Neural cell (in vitro differentiated cells): Measurements from ENCODE around the gene CACNA1H.

ENCODE experiments used
- EP300 ChIP-seq: fragments of 450-650 bp; conservative IDR thresholded peaks from 2 replicates; pipeline ENCODE4 v1.6.1; 2014; ENCODE audit warnings: antibody characterized with exemption, mild to moderate bottlenecking, moderate library complexity; ENCODE audit not compliant: poor library complexity, severe bottlenecking
- EZH2 ChIP-seq: fragments of 200-600, 300-800 bp; shearing (Covaris generic), sonication (generic); IDR thresholded peaks from 2 replicates; pipeline ENCODE4 v1.6.1; 2014; ENCODE audit warnings: antibody characterized with exemption, low read length, borderline replicate concordance, mild to moderate bottlenecking; ENCODE audit not compliant: insufficient read depth, poor library complexity, severe bottlenecking
- MXI1 ChIP-seq: fragments of 450-650 bp; conservative IDR thresholded peaks from 2 replicates; pipeline ENCODE4 v1.6.1; 2014; ENCODE audit warnings: antibody characterized with exemption, mild to moderate bottlenecking; ENCODE audit not compliant: poor library complexity, severe bottlenecking
- POLR2AphosphoS5 ChIP-seq: IDR thresholded peaks from 2 replicates; pipeline ENCODE4 v1.6.1; 2012
- RAD21 ChIP-seq: fragments of 450-650 bp; conservative IDR thresholded peaks from 2 replicates; pipeline ENCODE4 v1.6.1; 2014; ENCODE audit warnings: antibody characterized with exemption, mild to moderate bottlenecking, moderate library complexity
- TAF1 ChIP-seq: IDR thresholded peaks from 2 replicates; pipeline ENCODE4 v1.6.1; 2012; ENCODE audit warnings: low read depth
- TF ChIP-seq, protein P1 (sequence below): fragments of 450-650 bp; IDR thresholded peaks from 2 replicates; pipeline ENCODE4 v1.5.1; 2014; ENCODE audit warnings: antibody characterized with exemption, mild to moderate bottlenecking, moderate library complexity; ENCODE audit not compliant: poor library complexity, severe bottlenecking
- TF ChIP-seq, protein P2 (sequence below): IDR thresholded peaks from 2 replicates; pipeline ENCODE4 v1.6.1; 2012; ENCODE audit warnings: borderline replicate concordance

DNA sequence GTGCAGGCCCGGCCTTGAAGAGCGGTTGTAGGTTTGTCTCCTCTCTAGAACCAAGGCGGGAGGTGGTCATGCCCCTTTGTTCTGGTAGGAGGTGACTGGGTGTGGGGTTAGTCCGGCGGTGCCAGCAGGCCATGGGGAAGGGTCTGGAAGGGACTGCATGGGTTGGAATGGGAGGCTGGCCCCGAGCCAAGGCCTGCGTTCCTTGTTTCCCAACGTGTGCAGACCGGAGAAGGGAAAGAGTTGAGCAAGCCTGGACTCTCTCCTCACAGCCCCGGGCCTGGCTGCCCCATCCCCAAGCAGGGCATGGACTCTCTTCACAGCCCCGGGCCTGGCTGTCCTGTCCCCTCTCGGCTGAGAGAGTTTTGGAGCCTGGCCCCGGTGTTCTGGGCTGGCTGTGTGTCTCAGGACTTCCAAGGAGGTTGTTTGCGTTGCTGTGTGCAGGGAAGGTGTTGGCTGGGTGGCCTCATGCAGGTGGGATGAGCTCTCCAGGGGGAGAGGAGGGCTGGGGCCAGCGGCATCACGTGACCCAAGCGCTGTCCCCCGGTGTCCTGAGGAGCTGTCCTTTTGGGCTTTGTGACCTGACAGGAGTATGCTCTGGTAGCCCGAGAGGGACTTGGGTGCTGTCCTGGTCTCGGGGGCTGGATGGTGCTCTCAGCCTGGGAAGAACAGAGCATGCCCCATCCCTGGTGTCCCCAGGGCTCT lies 2.6 kb downstream of the CACNA1H start:
- no peak for TF ChIP-seq EZH2
- no peak for TF ChIP-seq MXI1
- TF ChIP-seq, protein P1, sequence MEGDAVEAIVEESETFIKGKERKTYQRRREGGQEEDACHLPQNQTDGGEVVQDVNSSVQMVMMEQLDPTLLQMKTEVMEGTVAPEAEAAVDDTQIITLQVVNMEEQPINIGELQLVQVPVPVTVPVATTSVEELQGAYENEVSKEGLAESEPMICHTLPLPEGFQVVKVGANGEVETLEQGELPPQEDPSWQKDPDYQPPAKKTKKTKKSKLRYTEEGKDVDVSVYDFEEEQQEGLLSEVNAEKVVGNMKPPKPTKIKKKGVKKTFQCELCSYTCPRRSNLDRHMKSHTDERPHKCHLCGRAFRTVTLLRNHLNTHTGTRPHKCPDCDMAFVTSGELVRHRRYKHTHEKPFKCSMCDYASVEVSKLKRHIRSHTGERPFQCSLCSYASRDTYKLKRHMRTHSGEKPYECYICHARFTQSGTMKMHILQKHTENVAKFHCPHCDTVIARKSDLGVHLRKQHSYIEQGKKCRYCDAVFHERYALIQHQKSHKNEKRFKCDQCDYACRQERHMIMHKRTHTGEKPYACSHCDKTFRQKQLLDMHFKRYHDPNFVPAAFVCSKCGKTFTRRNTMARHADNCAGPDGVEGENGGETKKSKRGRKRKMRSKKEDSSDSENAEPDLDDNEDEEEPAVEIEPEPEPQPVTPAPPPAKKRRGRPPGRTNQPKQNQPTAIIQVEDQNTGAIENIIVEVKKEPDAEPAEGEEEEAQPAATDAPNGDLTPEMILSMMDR, result no peak
- no peak for TF ChIP-seq POLR2AphosphoS5
- TF ChIP-seq, protein P2, sequence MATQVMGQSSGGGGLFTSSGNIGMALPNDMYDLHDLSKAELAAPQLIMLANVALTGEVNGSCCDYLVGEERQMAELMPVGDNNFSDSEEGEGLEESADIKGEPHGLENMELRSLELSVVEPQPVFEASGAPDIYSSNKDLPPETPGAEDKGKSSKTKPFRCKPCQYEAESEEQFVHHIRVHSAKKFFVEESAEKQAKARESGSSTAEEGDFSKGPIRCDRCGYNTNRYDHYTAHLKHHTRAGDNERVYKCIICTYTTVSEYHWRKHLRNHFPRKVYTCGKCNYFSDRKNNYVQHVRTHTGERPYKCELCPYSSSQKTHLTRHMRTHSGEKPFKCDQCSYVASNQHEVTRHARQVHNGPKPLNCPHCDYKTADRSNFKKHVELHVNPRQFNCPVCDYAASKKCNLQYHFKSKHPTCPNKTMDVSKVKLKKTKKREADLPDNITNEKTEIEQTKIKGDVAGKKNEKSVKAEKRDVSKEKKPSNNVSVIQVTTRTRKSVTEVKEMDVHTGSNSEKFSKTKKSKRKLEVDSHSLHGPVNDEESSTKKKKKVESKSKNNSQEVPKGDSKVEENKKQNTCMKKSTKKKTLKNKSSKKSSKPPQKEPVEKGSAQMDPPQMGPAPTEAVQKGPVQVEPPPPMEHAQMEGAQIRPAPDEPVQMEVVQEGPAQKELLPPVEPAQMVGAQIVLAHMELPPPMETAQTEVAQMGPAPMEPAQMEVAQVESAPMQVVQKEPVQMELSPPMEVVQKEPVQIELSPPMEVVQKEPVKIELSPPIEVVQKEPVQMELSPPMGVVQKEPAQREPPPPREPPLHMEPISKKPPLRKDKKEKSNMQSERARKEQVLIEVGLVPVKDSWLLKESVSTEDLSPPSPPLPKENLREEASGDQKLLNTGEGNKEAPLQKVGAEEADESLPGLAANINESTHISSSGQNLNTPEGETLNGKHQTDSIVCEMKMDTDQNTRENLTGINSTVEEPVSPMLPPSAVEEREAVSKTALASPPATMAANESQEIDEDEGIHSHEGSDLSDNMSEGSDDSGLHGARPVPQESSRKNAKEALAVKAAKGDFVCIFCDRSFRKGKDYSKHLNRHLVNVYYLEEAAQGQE, result no peak
- TF ChIP-seq EP300, result no peak
- TF ChIP-seq RAD21, result no peak
- TF ChIP-seq TAF1, result no peak
